ENCODE measurements around the gene ARRDC3.
"Not testable (repeated sequence)": the region's sequence is repeated elsewhere in the genome, so short reads cannot be mapped to it uniquely, and the experiment has no call there.

Gene ARRDC3

GRCh38 chr5:91331705-91332104 lies 51.4 kb downstream of the ARRDC3 start:
- H3K9me3 ChIP-seq (ENCODE audit: control insufficient read depth, insufficient read depth, low read length) = no peaks in the 10 kb centered on the region
- no peak overlapping the region for H3K9ac ChIP-seq (ENCODE audit: low read depth, low read length)
- H3K4me1 ChIP-seq (ENCODE audit: insufficient read depth, low read length) = peaks cover 23% of the 10 kb centered on the region; the same call in 1 of the 2 replicates
- H3K36me3 ChIP-seq (ENCODE audit: insufficient read depth, low read length) = no peaks in the 10 kb centered on the region

GRCh38 chr5:91329283-91329682 lies 53.8 kb downstream of the ARRDC3 start:
- Histone ChIP-seq H3K9ac (ENCODE audit: low read depth, low read length) (no peak overlapping the region), H3K36me3 (ENCODE audit: insufficient read depth, low read length) (no peaks in the 10 kb centered on the region), H3K9me3 (ENCODE audit: control insufficient read depth, insufficient read depth, low read length) (no peaks in the 10 kb centered on the region; the same call in 1 of the 2 replicates), H3K4me1 (ENCODE audit: insufficient read depth, low read length) (peaks cover 18% of the 10 kb centered on the region; the same call in 1 of the 2 replicates)

GRCh38 chr5:91328743-91329142 lies 54.4 kb downstream of the ARRDC3 start:
- peaks cover 18% of the 10 kb centered on the region; the same call in 1 of the 2 replicates for H3K4me1 ChIP-seq (ENCODE audit: insufficient read depth, low read length)
- H3K36me3 ChIP-seq (ENCODE audit: insufficient read depth, low read length) = no peaks in the 10 kb centered on the region
- H3K9me3 ChIP-seq (ENCODE audit: control insufficient read depth, insufficient read depth, low read length) = no peaks in the 10 kb centered on the region; the same call in 1 of the 2 replicates
- H3K9ac ChIP-seq (ENCODE audit: low read depth, low read length) = no peak overlapping the region

- H3K9ac ChIP-seq (ENCODE audit: low read depth, low read length); H3K9me3 ChIP-seq (ENCODE audit: control insufficient read depth, insufficient read depth, low read length); H3K36me3 ChIP-seq (ENCODE audit: insufficient read depth, low read length); H3K4me1 ChIP-seq (ENCODE audit: insufficient read depth, low read length): not testable (repeated sequence)
Observed at GRCh38 chr5:91322981-91323380, 60.1 kb downstream of the ARRDC3 start.

- no peaks in the 10 kb centered on the region for H3K36me3 ChIP-seq (ENCODE audit: insufficient read depth, low read length)
- peaks cover 3% of the 10 kb centered on the region for H3K4me1 ChIP-seq (ENCODE audit: insufficient read depth, low read length)
- H3K9ac ChIP-seq (ENCODE audit: low read depth, low read length) = no peak overlapping the region
- no peaks in the 10 kb centered on the region for H3K9me3 ChIP-seq (ENCODE audit: control insufficient read depth, insufficient read depth, low read length)
Observed at GRCh38 chr5:91319667-91320066, 63.5 kb downstream of the ARRDC3 start.

- Histone ChIP-seq H3K4me1 (ENCODE audit: insufficient read depth, low read length) (peaks cover 11% of the 10 kb centered on the region), H3K9me3 (ENCODE audit: control insufficient read depth, insufficient read depth, low read length) (no peaks in the 10 kb centered on the region), H3K9ac (ENCODE audit: low read depth, low read length) (no peak overlapping the region), H3K36me3 (ENCODE audit: insufficient read depth, low read length) (no peaks in the 10 kb centered on the region)
Observed at GRCh38 chr5:91318724-91319123, 64.4 kb downstream of the ARRDC3 start.
